ENCODE measurements around the gene DNAAF1. TPM values are rescaled to one million over a fixed set of nuclear protein-coding genes. Genes with fewer than 3 reads are reported as not detected.
A peak's percentile ranks its signal among the peaks of the same experiment; 100 is the strongest.

Gene DNAAF1
- total and polyA plus RNA-seq, 2 of the 8 experiments (the other 6 are each of a cell fraction or from before 2014, with no cell fraction given) = 0.09 to 0.15 TPM

- H4K8ac ChIP-seq (ENCODE audit: extremely low read depth, insufficient read depth, low read length) = no peak overlapping the region
- H3K18ac ChIP-seq (ENCODE audit: extremely low read depth, low read length) = no peak overlapping the region
- H4K5ac ChIP-seq (ENCODE audit: insufficient read length, low read depth, low read length) = no peak overlapping the region
- H2BK5ac ChIP-seq (ENCODE audit: low read depth, low read length) = no peak overlapping the region
- no peaks in the 10 kb centered on the region for H3K79me2 ChIP-seq (ENCODE audit: control insufficient read depth in 1 of 2, insufficient read depth in 2 of 2, low read length in 2 of 2)
- H3K4me1 ChIP-seq (replicated peaks in 1 of 4; ENCODE audit: control insufficient read depth in 3 of 4, insufficient read depth in 4 of 4, low read length in 3 of 4) = peaks cover 0 to 3% (median 1%) of the 10 kb centered on the region in 4 experiments; a peak in 3 of 7 replicates
- no peak overlapping the region for H3K56ac ChIP-seq (replicated peaks; ENCODE audit: insufficient read length, low read depth, low read length)
- no peak overlapping the region for H3K4me3 ChIP-seq (ENCODE audit: extremely low read depth in 1 of 4, insufficient read depth in 2 of 4, low read depth in 3 of 4, low read length in 4 of 4)
- no peaks in the 10 kb centered on the region for H3K23me2 ChIP-seq (ENCODE audit: low read depth, low read length)
- H2BK12ac ChIP-seq (ENCODE audit: low read depth, low read length) = no peak overlapping the region
- H3K4me2 ChIP-seq (ENCODE audit: insufficient read depth in 1 of 2, low read depth in 2 of 2, low read length in 2 of 2) = no peak overlapping the region
- H2BK15ac ChIP-seq (ENCODE audit: low read length) = no peak overlapping the region
- H4K20me1 ChIP-seq (replicated peaks in 1 of 2; ENCODE audit: control insufficient read depth in 1 of 2, insufficient read depth in 2 of 2, low read length in 2 of 2) = no peaks in the 10 kb centered on the region
- no peak overlapping the region for H4K91ac ChIP-seq (replicated peaks; ENCODE audit: insufficient read length, low read length)
- 77% methylated on average over 6 of the region's 6 CpGs; no CpG with 5 or more reads in 1 of the 2 experiments for WGBS, 2 experiments (ENCODE audit: extremely low coverage in 1 of 2, insufficient coverage in 1 of 2, insufficient read length in 1 of 2, insufficient replicate concordance in 2 of 2, low coverage in 1 of 2, low lambda C conversion rate in 2 of 2, missing lambda C conversion rate in 1 of 2)
- POLR2A ChIA-PET (ENCODE audit: partially characterized antibody) = interaction anchor here (0.9 to 1.1 kb wide), 2 partner anchors 24 to 195 kb away, joined by 3 read pairs; no protein-coding TSS in a partner anchor
- H2AFZ ChIP-seq (ENCODE audit: low read length) = peak overlapping the region; percentile 74
- no peak overlapping the region for H3K27ac ChIP-seq (ENCODE audit: low read depth, low read length)
- DNase-seq (ENCODE audit: low read depth in 1 of 2, low spot score in 2 of 2) (no peak), FAIRE-seq (no peak)
- no peak overlapping the region for H2BK120ac ChIP-seq (replicated peaks; ENCODE audit: low read depth, low read length)
- H3K9me3 ChIP-seq (ENCODE audit: insufficient read depth in 2 of 2, low read depth in 1 of 2, low read length in 1 of 2) = no peaks in the 10 kb centered on the region
- no peaks in the 10 kb centered on the region for H3K36me3 ChIP-seq (ENCODE audit: control insufficient read depth in 2 of 4, insufficient read depth in 4 of 4, low read length in 3 of 4)
- no peak overlapping the region for H3K23ac ChIP-seq (ENCODE audit: insufficient read length)
- no peak overlapping the region for H2AK5ac ChIP-seq (ENCODE audit: low read depth, low read length)
- no peaks in the 10 kb centered on the region for H3K79me1 ChIP-seq (ENCODE audit: low read depth, low read length)
- no peak overlapping the region for H3K9ac ChIP-seq (replicated peaks in 1 of 4; ENCODE audit: extremely low read depth in 1 of 4, low read depth in 3 of 4, low read length in 3 of 4)
- no peaks in the 10 kb centered on the region for H3K27me3 ChIP-seq (replicated peaks in 1 of 4; ENCODE audit: control insufficient read depth in 3 of 4, extremely low read depth in 1 of 4, insufficient read depth in 3 of 4, low read length in 3 of 4)
- H3K14ac ChIP-seq (ENCODE audit: insufficient read length) = no peak overlapping the region
- CTCF ChIA-PET (ENCODE audit: partially characterized antibody) = interaction anchor here (0.8 to 1.1 kb wide), 4 partner anchors 43 to 268 kb away, joined by 3 to 5 read pairs (median 3); no protein-coding TSS in a partner anchor
- no peak overlapping the region for H2BK20ac ChIP-seq (ENCODE audit: low read length)
- H3K4ac ChIP-seq (replicated peaks; ENCODE audit: insufficient read length, low read depth, low read length) = no peak overlapping the region
- TF ChIP-seq SP4 (IDR thresholded peaks at IDR 0.05; ENCODE audit: low read length) (no peak), ZNF274 (IDR thresholded peaks at IDR 0.05; ENCODE audit: borderline replicate concordance, extremely low read depth, low read length) (no peak), JUND (IDR thresholded peaks at IDR 0.05; ENCODE audit: low read length) (no peak), HDAC6 (IDR thresholded peaks at IDR 0.05; ENCODE audit: low read depth, low read length) (no peak), SP2 (IDR thresholded peaks at IDR 0.05; ENCODE audit: low read length) (no peak), SIX5 (IDR thresholded peaks at IDR 0.05; ENCODE audit: low read depth, low read length) (no peak), SIRT6 (IDR thresholded peaks at IDR 0.05; ENCODE audit: low read length) (no peak), EZH2 (IDR thresholded peaks at IDR 0.05; ENCODE audit: low read depth, low read length, severe bottlenecking) (no peak), NANOG (IDR thresholded peaks at IDR 0.05; ENCODE audit: insufficient read depth, low read depth, low read length, poor library complexity, severe bottlenecking) (no peak), TCF12 (IDR thresholded peaks at IDR 0.05; ENCODE audit: low read depth, low read length) (no peak), RAD21 (IDR thresholded peaks at IDR 0.05 in 1 of 2, conservative IDR thresholded peaks at IDR 0.05 in 1 of 2; ENCODE audit: low read depth in 2 of 2, low read length in 2 of 2) (no peak), TAF7 (optimal IDR thresholded peaks at IDR 0.05; ENCODE audit: borderline replicate concordance, low read depth, low read length) (no peak), TEAD4 (IDR thresholded peaks at IDR 0.05; ENCODE audit: low read depth, low read length) (no peak), CHD2 (IDR thresholded peaks at IDR 0.05; ENCODE audit: low read length) (no peak), NRF1 (IDR thresholded peaks at IDR 0.05; ENCODE audit: low read depth, low read length) (no peak), POU5F1 (IDR thresholded peaks at IDR 0.05; ENCODE audit: low read depth, low read length) (no peak)
These were observed 73.8 kb downstream of the DNAAF1 start for GRCh38 chr16:84218956-84219355.

All from H1 (cell line).